AG04449 (cell line): ENCODE data around the gene NHS.

Experiments used
- CTCF ChIA-PET: fragments of 350-600 bp; formaldehyde crosslinking; extraction: SDS; loops from one replicate; lab custom pipeline; 2021; ENCODE audit warnings: antibody characterized with exemption; lab: Yijun Ruan, JAX
- POLR2A ChIA-PET: fragments of 400-600, 350-600 bp; formaldehyde crosslinking; extraction: SDS; loops from one replicate; lab custom pipeline; 2020; ENCODE audit warnings: antibody characterized with exemption, inconsistent platforms; lab: Yijun Ruan, JAX
- DNase-seq: peaks from one replicate; pipeline ENCODE4 v3.0.0-alpha.2; 2010; ENCODE audit warnings: low read depth, low spot score
- H3K4me3 ChIP-seq: 2 replicates; pipeline ENCODE4 v1.5.1; 2011; ENCODE audit warnings: low read depth, mild to moderate bottlenecking, control low read depth, low read length
- TF ChIP-seq, protein P1 (sequence below): IDR thresholded peaks from one replicate; pipeline ENCODE4 v1.5.1; 2011; ENCODE audit warnings: mild to moderate bottlenecking, moderate library complexity, low read length, control low read depth, inconsistent platforms; ENCODE audit not compliant: insufficient read depth; ENCODE audit errors: missing control alignments

Gene NHS

GRCh38 chrX:17628976-17629375 lies 254.0 kb downstream of the NHS start:
- TF ChIP-seq, protein P1, sequence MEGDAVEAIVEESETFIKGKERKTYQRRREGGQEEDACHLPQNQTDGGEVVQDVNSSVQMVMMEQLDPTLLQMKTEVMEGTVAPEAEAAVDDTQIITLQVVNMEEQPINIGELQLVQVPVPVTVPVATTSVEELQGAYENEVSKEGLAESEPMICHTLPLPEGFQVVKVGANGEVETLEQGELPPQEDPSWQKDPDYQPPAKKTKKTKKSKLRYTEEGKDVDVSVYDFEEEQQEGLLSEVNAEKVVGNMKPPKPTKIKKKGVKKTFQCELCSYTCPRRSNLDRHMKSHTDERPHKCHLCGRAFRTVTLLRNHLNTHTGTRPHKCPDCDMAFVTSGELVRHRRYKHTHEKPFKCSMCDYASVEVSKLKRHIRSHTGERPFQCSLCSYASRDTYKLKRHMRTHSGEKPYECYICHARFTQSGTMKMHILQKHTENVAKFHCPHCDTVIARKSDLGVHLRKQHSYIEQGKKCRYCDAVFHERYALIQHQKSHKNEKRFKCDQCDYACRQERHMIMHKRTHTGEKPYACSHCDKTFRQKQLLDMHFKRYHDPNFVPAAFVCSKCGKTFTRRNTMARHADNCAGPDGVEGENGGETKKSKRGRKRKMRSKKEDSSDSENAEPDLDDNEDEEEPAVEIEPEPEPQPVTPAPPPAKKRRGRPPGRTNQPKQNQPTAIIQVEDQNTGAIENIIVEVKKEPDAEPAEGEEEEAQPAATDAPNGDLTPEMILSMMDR, result no peak
- no peak overlapping the region for H3K4me3 ChIP-seq
- ChIA-PET CTCF (no interaction called here), POLR2A (no interaction called here)
- no peak for DNase-seq

DNA sequence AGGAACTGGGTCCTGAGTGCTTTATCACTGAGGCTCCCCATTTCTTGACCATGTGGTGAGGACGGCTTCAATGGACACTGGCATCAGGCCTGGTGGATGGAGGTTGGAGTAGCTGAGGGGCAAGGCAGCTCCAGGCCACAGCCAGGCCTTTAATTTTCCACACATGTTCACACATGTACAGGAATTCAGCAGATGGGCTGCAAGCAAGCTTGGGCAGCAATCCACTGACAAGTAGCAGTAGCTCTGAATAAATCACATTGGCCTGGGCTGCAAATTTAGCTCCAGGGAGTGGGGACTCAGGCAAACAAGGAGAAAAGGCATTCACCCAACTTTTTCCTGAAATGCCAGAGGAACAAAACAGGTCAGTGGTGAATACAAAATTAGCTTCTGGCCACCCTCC lies 254.5 kb downstream of the NHS start:
- ChIA-PET POLR2A (no interaction called here), CTCF (no interaction called here)
- no peak for DNase-seq
- TF ChIP-seq, protein P1, result no peak
- no peak overlapping the region for H3K4me3 ChIP-seq

GRCh38 chrX:17631647-17632046 lies 256.6 kb downstream of the NHS start:
- TF ChIP-seq, protein P1, result no peak
- DNase-seq, result no peak
- ChIA-PET CTCF (interaction anchor here (0.9 kb wide), 1 partner anchor 58 kb away, joined by 3 read pairs; no protein-coding TSS in a partner anchor), POLR2A (no interaction called here)
- H3K4me3 ChIP-seq, result no peak overlapping the region

DNA sequence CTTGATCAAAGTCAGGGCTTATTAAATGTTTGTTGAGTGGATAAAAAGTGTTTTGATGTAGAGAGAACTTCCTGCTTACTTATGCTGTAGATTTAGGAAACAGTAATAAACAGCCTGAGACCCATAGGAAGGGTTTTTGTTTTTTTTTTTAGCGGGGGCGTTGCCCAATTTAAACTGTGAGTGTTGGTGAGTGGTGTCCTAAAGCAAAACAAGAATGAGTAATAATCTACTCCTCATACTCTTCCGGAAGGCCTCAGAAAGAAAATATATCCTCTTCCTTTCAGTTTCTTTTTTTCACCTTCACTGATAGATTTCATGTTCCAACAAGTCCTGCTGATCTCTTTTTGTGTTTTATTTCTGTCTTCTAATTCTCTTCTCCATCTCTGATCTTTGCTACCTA lies 257.9 kb downstream of the NHS start:
- ChIA-PET POLR2A (no interaction called here), CTCF (no interaction called here)
- no peak for DNase-seq
- H3K4me3 ChIP-seq, result no peak overlapping the region; the same call in 1 of the 2 replicates
- TF ChIP-seq, protein P1, result no peak

DNA sequence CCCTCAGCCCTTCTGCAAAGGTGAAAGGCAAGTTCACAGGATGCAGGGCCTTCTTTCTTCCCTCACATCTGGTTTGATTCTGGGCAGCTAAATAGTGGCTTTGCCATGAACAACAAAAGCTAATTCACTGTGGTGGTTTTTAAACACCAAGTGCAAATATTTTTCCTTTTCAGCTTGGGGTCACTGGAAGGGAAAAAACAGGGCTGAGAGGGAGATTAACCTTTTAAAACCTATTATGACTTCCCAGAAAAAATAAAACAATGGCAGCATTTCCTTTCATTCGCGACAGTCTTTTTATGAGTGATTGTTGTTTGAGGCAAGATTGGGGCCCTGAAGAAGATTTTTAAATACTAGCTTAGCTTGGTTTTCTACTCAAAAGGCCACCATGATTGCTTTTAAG lies 258.5 kb downstream of the NHS start:
- TF ChIP-seq, protein P1, result no peak
- CTCF ChIA-PET, result no interaction called here
- POLR2A ChIA-PET, result no interaction called here
- no peak for DNase-seq
- H3K4me3 ChIP-seq, result no peak overlapping the region

DNA sequence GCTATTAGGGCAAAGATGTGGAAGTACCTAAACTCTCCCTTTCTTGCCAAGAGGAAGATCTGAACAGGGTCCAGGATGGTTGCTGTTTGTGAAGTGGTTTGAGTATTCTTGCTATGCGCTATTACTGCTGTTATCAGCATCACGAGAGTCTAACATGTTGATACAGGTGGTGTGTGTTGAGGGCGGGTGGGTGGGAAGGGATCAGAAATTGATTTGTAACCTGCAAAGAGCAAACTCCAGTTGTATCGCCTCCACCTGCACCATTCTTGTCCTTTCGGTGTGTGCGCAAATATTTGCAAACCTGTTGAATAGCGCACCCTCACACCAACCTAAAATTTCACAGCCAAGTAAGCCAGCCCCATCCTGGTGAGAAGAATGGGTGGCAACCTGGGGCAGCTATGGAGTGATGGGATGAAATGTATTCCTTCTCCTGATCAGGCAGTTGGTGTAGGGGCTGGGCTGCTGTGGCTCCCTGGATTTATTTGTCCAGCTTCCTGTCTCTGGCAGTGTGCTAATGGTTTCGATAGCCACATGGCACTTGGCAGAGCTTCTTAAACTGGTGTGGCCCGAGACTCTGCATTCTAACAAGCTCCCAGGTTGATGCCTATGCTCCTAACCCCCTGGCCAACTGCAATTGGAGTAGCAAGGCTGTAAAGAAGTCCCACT lies 259.7 kb downstream of the NHS start:
- DNase-seq, result no peak
- CTCF ChIA-PET, result no interaction called here
- H3K4me3 ChIP-seq, result no peak overlapping the region
- TF ChIP-seq, protein P1, result no peak
- POLR2A ChIA-PET, result no interaction called here
